Spleen (tissue), 11 donors: ENCODE measurements around the gene C9orf72. TPM values are rescaled to one million over a fixed set of nuclear protein-coding genes. Genes with fewer than 3 reads are reported as not detected.
"Not testable (repeated sequence)": the region's sequence is repeated elsewhere in the genome, so short reads cannot be mapped to it uniquely, and the experiment has no call there.

Experiments used
- DNase-seq: peaks from one replicate; pipeline ENCODE4 v3.0.0-alpha.2; 2020
- H3K27ac ChIP-seq, 8 donors: fragments of 200-600 bp; sonication (generic) in 7 of 8; 1 replicate in 4 of 8; 2 replicates in 4 of 8; pipeline versions ENCODE4 v1.5.0 to v1.8.0; 2016 to 2021; ENCODE audit warnings: inconsistent platforms in 4 of 8, mild to moderate bottlenecking in 4 of 8, moderate library complexity in 1 of 8
- H3K27me3 ChIP-seq, 7 donors: fragments of 200-600 bp; sonication (generic) in 6 of 7; replicated peaks in 1 of 7; 1 replicate in 4 of 7; 2 replicates in 3 of 7; pipeline versions ENCODE4 v1.5.0 to v1.8.0; 2016 to 2021; ENCODE audit warnings: inconsistent platforms in 3 of 7, mild to moderate bottlenecking in 1 of 7
- H3K36me3 ChIP-seq, 6 donors: fragments of 200-600 bp; sonication (generic) in 5 of 6; 1 replicate in 4 of 6; 2 replicates in 2 of 6; pipeline versions ENCODE4 v1.5.0 to v1.8.0; 2016 to 2021; ENCODE audit warnings: inconsistent platforms in 2 of 6
- H3K4me1 ChIP-seq, 6 donors: fragments of 200-600 bp; sonication (generic) in 5 of 6; 1 replicate in 3 of 6; 2 replicates in 3 of 6; pipeline versions ENCODE4 v1.5.0 to v1.8.0; 2016 to 2021; ENCODE audit warnings: inconsistent platforms in 3 of 6
- H3K4me3 ChIP-seq, 8 donors: fragments of 200-600 bp; sonication (generic) in 7 of 8; 1 replicate in 4 of 8; 2 replicates in 4 of 8; pipeline versions ENCODE4 v1.5.0 to v1.8.0; 2016 to 2021; ENCODE audit warnings: inconsistent platforms in 4 of 8, mild to moderate bottlenecking in 4 of 8, moderate library complexity in 2 of 8
- H3K9me3 ChIP-seq, 8 donors: fragments of 200-600 bp; sonication (generic) in 7 of 8; 1 replicate in 4 of 8; 2 replicates in 4 of 8; pipeline versions ENCODE4 v1.5.0 to v1.8.0; 2016 to 2021; ENCODE audit warnings: inconsistent platforms in 4 of 8
- CTCF ChIP-seq, 11 experiments: fragments of 200-600 bp in 7 of 11; fragments of 450-650 bp in 4 of 11; sonication (generic) in 4 of 11; IDR thresholded peaks in 8 of 11; conservative IDR thresholded peaks in 3 of 11; 1 replicate in 7 of 11; 2 replicates in 4 of 11; pipeline versions ENCODE4 v1.4.0 to v1.8.0; 2016 to 2021; ENCODE audit warnings: antibody characterized with exemption in 11 of 11, inconsistent platforms in 4 of 11, mild to moderate bottlenecking in 1 of 11
- POLR2A ChIP-seq, 3 donors: fragments of 450-650 bp; IDR thresholded peaks; one replicate each; pipeline ENCODE4 v1.5.1; 2017; ENCODE audit warnings: antibody characterized with exemption in 3 of 3, mild to moderate bottlenecking in 1 of 3
- POLR2AphosphoS5 ChIP-seq, 3 donors: sonication (generic); formaldehyde crosslinking; IDR thresholded peaks; one replicate each; pipeline ENCODE4 v1.5.1; 2017; ENCODE audit warnings: antibody characterized with exemption in 3 of 3
- WGBS, 5 donors: extraction: QIAGEN DNeasy Blood & Tissue Kit in 3 of 5; methylation state at CpG; one replicate each; pipeline versions ENCODE4 v1.1.5 to v1.1.7; 2013 to 2018; 5-methylcytosine and 5-hydroxymethylcytosine counted together
- intact Hi-C: fragments of 100-400 bp; cut with DNase I; formaldehyde crosslinking; loops from one replicate; pipeline ENCODE4 v1.15.0; 2023; ENCODE audit warnings: low total_unique reads
- polyA plus RNA-seq, 3 donors: library from polyadenylated mRNA; stranded (reverse); fragments of 200-250 nt; gene quantifications; one replicate each; pipeline ENCODE4 v1.2.1, GENCODE V29; 2013
- total RNA-seq, 7 donors: library from RNA; depleted of rRNA in 3 of 7; stranded (reverse); fragments of >200 nt in 3 of 7; fragmentation: NEBNext Ultra II Directional in 4 of 7; extraction: Animal tissue kit (Norgen Biotek cat#: 25700) in 4 of 7; gene quantifications; one replicate each; pipeline versions ENCODE4 v1.1.0 to v1.2.1, GENCODE V29; 2016 to 2021
- donor health status: healthy with polysubstance abuse.
- donor health status: DM: no; HTN: no; CAD: no; lungs with moderate emphysema.
- donor health status: DM: no; HTN: no; CAD: no.
- donor health status: Bipolar disorder and iron deficiency.
- donor health status: healthy.
- donor health status: DM: no; HTN: no; CAD: no.
- donor health status: DM: yes; HTN: yes; CAD: no.

C9orf72 gene
- total and polyA plus RNA-seq, 10 donors = 10.1 to 88.5 (median 39.7) TPM

GRCh38 chr9:27618066-27618465, 44.8 kb upstream of the C9orf72 start:
- no peaks in the 10 kb centered on the region for H3K36me3 ChIP-seq
- WGBS, 5 donors = 71 to 82% (median 78%) methylated on average over 4 of the region's 4 CpGs
- peaks cover 0 to 13% (median 0%) of the 10 kb centered on the region in 7 donors for H3K27me3 ChIP-seq
- intact Hi-C loops = no loop called here
- H3K27ac ChIP-seq = no peak overlapping the region
- H3K9me3 ChIP-seq = no peaks in the 10 kb centered on the region
- H3K4me3 ChIP-seq = no peak overlapping the region
- H3K4me1 ChIP-seq = peaks cover 0 to 8% (median 0%) of the 10 kb centered on the region in 6 donors
- no peak for DNase-seq
- TF ChIP-seq POLR2A (IDR thresholded peaks at IDR 0.05) (no peak), POLR2AphosphoS5 (IDR thresholded peaks at IDR 0.05) (no peak), CTCF (IDR thresholded peaks at IDR 0.05 in 8 of 11, conservative IDR thresholded peaks at IDR 0.05 in 3 of 11) (no peak)

DNA sequence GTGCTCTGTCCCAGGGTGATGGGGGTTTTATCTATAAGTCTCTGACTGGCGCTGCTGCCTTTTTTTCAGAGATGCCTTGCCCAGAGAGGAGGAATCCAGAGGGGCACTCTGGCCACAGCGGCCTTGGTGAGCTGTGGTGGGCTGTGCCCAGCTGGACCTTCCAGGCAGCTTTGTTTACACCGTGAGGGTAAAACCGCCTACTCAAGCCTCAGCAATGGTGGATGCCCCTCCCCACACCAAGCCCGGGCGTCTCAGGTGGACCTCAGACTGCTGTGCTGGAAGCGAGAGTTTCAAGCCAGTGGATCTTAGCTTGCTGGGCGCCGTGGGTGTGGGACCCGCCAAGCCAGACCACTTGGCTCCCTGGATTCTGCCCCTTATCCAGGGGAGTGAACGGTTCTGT, 41.3 kb upstream of the C9orf72 start:
- Histone ChIP-seq H3K4me3 (no peak overlapping the region), H3K27me3 (peaks cover 0 to 13% (median 2%) of the 10 kb centered on the region in 7 donors), H3K36me3 (no peaks in the 10 kb centered on the region), H3K27ac (no peak overlapping the region), H3K9me3 (no peaks in the 10 kb centered on the region), H3K4me1 (no peaks in the 10 kb centered on the region)
- no peak for DNase-seq
- WGBS, 5 donors = 83 to 95% (median 90%) methylated on average over 11 of the region's 11 CpGs
- TF ChIP-seq CTCF (IDR thresholded peaks at IDR 0.05 in 8 of 11, conservative IDR thresholded peaks at IDR 0.05 in 3 of 11) (no peak), POLR2AphosphoS5 (IDR thresholded peaks at IDR 0.05) (no peak), POLR2A (IDR thresholded peaks at IDR 0.05) (no peak)
- intact Hi-C loops = no loop called here

GRCh38 chr9:27612036-27612435, 38.8 kb upstream of the C9orf72 start:
- H3K36me3 ChIP-seq, H3K4me1 ChIP-seq, intact Hi-C loops, H3K9me3 ChIP-seq, H3K4me3 ChIP-seq, H3K27ac ChIP-seq, DNase-seq: not testable (repeated sequence)
- peaks cover 0 to 13% (median 2%) of the 10 kb centered on the region in 7 donors for H3K27me3 ChIP-seq
- WGBS, 5 donors = 65 to 85% (median 77%) methylated on average over 4 of the region's 4 CpGs

DNA sequence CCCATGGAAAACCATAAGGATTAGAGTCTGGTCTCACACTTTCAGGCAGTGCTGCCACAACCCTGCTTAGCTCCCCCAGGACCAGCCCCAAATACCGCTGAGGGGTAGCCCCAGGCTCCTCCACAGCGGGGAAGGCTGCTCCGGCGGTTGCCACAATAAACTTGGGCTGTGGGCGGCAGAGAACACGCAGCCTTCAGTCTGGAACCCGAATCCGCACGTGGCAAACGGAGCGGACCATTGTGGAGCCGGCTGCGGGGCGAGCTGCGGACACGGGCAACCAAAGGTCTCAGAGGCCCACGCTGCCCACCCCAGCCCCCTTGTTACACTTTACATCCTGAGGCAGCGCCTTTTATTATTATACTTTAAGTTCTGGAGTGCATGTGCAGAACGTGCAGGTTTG, 37.3 kb upstream of the C9orf72 start:
- H3K4me1 ChIP-seq = no peaks in the 10 kb centered on the region
- H3K4me3 ChIP-seq = no peak overlapping the region
- intact Hi-C loops = no loop called here
- no peak overlapping the region for H3K27ac ChIP-seq
- H3K9me3 ChIP-seq = no peaks in the 10 kb centered on the region
- no peaks in the 10 kb centered on the region for H3K36me3 ChIP-seq
- no peak for TF ChIP-seq POLR2AphosphoS5 (IDR thresholded peaks at IDR 0.05)
- TF ChIP-seq CTCF (IDR thresholded peaks at IDR 0.05 in 8 of 11, conservative IDR thresholded peaks at IDR 0.05 in 3 of 11) = no peak
- TF ChIP-seq POLR2A (IDR thresholded peaks at IDR 0.05) = no peak
- H3K27me3 ChIP-seq = peaks cover 0 to 13% (median 2%) of the 10 kb centered on the region in 7 donors
- WGBS, 5 donors = 87 to 95% (median 94%) methylated on average over 19 of the region's 19 CpGs
- no peak for DNase-seq

- Histone ChIP-seq H3K36me3 (no peaks in the 10 kb centered on the region), H3K27me3 (no peaks in the 10 kb centered on the region), H3K4me1 (peaks cover 0 to 28% (median 2%) of the 10 kb centered on the region in 6 donors), H3K9me3 (no peaks in the 10 kb centered on the region), H3K4me3 (no peak overlapping the region), H3K27ac (no peak overlapping the region)
- TF ChIP-seq POLR2AphosphoS5 (IDR thresholded peaks at IDR 0.05) (no peak), CTCF (IDR thresholded peaks at IDR 0.05 in 8 of 11, conservative IDR thresholded peaks at IDR 0.05 in 3 of 11) (no peak), POLR2A (IDR thresholded peaks at IDR 0.05) (no peak)
- WGBS, 5 donors = 87 to 96% (median 88%) methylated on average over 4 of the region's 4 CpGs
- DNase-seq = no peak
- intact Hi-C loops = no loop called here
Observed at GRCh38 chr9:27602954-27603353, 29.7 kb upstream of the C9orf72 start.
